B cell (primary cell): ENCODE data around the gene JSRP1.

ENCODE experiments used
- EZH2 ChIP-seq: IDR thresholded peaks from 2 replicates; pipeline ENCODE4 v1.6.1; 2012; ENCODE audit warnings: borderline replicate concordance, low read depth, mild to moderate bottlenecking, moderate library complexity, low read length; ENCODE audit not compliant: insufficient read depth, poor library complexity, severe bottlenecking
- TF ChIP-seq, protein P1 (sequence below): fragments of 200-600 bp; IDR thresholded peaks from one replicate; pipeline ENCODE4 v1.8.0; 2022; ENCODE audit warnings: antibody characterized with exemption, mild to moderate bottlenecking

DNA sequence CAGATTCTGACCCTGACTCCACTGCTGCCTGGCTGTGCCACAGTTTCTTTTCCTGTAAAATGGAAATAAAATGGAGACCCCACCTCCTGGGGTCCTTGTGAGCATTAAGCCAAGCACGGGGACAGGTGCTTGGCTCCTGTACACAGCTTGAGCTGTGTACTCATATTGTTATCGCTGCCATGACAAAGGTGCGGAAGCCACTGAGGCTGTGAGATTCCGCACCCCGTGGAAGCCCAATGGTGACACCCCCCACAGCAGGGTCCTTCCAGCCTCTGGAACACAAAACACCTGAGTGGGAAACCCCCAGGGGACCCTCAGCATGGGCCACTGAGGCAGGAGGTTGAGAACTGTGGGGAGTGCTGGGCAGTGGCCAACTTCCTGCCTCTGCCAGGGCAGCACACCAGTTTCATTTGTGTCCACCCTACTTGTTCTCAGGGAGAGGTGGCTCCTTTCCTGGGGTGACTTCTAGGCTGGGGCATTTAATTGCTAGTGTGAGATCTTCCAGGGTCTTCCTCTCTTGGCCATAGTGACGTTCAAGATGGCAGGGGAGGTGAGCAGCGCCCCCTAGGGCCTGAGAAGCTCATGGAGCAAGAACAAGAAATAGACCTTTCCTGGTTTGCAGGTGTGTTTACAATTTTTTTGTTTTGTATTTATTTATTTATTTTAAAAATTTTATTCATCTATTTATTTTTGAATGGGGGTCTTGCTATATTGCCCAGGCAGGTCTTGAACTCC, 5.4 kb upstream of the JSRP1 start:
- TF ChIP-seq, protein P1, sequence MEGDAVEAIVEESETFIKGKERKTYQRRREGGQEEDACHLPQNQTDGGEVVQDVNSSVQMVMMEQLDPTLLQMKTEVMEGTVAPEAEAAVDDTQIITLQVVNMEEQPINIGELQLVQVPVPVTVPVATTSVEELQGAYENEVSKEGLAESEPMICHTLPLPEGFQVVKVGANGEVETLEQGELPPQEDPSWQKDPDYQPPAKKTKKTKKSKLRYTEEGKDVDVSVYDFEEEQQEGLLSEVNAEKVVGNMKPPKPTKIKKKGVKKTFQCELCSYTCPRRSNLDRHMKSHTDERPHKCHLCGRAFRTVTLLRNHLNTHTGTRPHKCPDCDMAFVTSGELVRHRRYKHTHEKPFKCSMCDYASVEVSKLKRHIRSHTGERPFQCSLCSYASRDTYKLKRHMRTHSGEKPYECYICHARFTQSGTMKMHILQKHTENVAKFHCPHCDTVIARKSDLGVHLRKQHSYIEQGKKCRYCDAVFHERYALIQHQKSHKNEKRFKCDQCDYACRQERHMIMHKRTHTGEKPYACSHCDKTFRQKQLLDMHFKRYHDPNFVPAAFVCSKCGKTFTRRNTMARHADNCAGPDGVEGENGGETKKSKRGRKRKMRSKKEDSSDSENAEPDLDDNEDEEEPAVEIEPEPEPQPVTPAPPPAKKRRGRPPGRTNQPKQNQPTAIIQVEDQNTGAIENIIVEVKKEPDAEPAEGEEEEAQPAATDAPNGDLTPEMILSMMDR = peak; percentile 54
- TF ChIP-seq EZH2 = no peak
